NCI-H1436 (cell line): ENCODE measurements around the gene BCHE.
"Not testable (repeated sequence)": the region's sequence is repeated elsewhere in the genome, so short reads cannot be mapped to it uniquely, and the experiment has no call there.

Experiments
- DNase-seq: peaks from one replicate; lab custom pipeline; 2025; lab: John Stamatoyannopoulos, UW

The BCHE gene

DNA sequence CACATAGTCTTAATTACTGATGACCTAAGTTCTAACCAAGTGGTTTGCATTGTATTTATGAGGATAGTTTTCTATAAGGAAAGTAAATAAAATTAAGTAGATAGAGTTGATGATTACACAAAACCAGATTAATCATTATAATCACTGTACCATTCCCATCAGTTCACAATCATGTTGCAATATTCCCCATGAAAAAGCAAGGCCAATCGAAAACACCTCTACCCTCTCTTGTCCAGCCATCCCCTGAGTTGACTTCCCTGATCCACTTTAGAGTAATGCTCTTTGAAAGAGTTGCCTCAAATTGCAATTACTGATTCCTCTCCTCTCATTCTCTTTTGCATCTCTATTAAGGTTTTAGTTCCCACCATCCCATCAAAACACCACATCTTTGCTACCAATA, 21.0 kb downstream of the BCHE start:
- DNase-seq, result no peak

DNA sequence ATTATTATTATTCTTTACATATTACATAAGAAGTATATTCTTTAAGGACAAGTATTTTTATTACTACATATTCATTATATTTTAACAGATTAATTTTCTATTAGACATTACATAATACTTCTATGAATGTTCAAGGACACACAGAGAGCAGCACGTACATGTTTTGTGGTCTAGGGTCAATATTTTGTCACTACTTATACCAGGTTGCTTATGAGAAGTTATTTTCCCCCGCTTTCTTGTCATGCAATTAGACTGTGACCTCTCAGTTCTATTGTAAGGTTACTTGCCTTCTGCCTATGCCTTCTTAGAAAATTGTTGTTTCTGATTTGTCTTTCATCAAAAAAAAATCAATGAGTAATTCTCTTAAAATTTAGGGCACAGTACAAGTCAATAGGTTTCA, 21.5 kb downstream of the BCHE start:
- DNase-seq, result no peak

DNA sequence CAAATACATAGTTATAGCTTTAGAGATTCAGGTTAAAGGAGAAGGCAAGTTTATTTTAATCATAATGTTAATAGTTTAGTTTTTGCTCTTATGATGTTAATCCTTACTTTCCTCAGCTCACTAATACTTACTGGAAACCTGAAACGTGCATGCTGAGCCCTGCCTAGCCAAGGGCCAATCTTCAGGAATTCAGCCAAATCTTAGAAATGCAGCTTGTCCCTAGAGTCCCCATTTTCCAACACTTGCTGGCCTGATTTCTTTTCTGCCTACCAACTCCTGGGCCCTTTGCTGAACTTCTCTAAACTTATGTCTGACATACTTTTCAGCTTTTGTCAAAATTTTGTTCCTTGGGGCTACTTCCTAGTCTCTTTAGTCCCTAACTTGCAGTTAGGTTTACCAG, 22.8 kb downstream of the BCHE start:
- DNase-seq, result no peak

DNA sequence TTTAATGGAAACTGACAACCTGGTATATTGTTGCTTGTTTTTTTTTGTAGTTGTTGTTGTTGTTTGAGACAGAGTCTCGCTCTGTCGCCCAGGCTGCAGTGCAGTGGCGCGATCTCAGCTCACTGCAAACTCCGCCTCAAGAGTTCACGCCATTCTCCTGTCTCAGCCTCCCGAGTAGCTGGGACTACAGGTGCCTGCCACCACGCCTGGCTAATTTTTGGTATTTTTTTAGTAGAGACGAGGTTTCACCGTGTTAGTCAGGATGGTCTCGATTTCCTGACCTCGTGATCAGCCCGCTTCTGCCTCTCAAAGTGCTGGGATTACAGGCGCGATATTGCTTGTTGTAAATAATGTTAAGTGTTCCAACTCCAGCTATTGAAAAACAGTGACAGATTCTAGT, 29.3 kb downstream of the BCHE start:
- DNase-seq, result not testable (repeated sequence)

DNA sequence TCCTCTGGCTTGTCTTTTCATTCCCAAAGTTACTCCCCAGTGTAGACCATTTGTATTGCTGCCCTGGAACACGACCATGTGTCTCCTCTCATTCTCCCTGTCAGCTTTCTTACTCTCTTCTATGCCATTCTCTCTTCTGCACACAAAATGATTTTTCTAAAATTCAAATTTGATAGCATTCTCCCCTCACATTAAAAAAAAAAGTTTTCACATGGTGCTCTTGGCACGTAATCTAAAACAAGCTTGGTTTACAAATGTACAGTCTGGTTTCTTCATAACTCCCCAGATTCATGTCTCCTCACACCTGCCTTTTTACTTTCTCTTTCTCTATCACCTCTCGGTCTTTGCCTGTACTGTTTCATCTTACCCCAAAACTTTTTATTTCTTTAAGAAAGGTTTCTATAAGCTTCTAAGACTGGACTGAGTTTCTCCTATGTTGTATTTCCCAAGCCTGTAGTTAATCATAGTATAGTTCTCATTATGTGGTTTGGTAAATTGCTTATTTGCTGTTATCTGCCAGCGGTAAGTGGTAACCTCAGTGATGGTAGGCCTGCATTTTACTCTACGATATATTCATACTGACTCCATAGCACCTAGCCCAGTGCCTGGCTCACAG, 31.2 kb downstream of the BCHE start:
- DNase-seq, result no peak

DNA sequence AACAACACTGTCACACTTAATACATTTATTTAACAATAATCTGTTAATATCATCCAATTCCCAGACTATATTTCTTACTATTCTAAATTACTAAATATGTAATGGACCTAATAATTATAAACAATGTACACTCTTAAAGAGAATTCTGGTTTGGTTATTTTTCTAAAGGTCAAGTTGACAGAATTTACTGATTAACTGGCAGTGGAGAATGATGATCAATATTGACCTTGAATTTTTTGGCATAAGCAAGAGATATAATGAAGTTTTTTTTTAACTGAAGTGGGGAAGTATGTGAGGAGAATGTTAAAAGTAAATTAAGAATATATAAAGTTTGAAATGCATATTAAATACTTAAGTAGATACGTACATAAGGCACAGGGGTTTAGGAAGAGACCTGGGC, 33.8 kb downstream of the BCHE start:
- no peak for DNase-seq

DNA sequence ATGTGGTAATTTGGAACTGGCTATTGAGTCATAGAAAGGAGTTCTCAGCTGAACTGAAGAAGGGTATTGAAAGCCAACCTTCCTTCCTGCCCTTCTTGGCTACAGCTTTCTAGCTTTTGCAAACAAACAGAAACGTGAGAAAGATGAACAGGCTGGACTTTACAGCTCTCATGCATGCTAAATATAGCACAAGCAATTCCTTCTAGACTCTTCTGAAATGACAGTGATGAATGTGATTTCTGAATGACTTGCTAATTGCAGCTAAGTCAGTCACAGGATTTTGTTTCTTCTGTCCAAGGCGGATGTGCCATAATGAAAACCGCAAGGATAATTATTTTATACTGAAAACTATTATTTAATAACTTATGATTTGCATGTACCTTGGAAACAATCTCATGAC, 36.3 kb downstream of the BCHE start:
- no peak for DNase-seq

DNA sequence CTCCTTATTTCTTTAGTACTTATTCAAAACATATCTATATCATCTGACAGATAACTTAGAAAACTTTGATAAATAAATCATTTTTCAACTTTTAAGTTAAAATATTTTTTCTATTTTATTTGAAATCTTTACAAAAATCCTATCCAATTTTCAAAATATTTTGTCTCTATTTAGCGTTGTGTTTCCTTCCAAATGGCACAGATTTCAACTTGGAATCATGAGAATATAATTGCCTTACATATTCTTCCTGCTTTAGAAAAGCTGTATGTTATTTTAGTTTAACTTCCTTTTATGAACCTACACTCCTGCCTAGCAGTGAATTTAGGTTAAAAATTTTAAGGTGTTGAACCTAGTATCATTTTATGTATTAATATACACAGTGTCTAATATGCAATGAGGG, 38.2 kb downstream of the BCHE start:
- DNase-seq, result no peak

DNA sequence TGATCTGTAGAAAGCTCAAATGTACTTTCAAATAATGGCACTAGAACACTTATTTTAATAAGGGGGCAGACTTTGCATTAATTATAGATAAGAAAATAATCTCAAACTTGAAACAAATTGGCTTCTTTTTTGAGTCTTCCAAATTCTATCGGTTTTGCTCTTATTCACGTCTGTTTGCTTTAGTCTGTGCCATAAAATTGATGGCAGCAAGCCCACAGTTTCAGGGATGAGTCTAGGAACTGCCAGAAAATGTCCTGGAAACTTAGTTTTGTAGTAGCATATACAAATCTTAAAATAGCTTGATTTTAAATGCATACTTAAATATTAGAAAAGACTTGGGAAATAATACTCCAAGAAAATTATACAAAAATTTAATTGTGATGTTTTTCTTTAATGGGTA, 39.7 kb downstream of the BCHE start:
- DNase-seq, result no peak

DNA sequence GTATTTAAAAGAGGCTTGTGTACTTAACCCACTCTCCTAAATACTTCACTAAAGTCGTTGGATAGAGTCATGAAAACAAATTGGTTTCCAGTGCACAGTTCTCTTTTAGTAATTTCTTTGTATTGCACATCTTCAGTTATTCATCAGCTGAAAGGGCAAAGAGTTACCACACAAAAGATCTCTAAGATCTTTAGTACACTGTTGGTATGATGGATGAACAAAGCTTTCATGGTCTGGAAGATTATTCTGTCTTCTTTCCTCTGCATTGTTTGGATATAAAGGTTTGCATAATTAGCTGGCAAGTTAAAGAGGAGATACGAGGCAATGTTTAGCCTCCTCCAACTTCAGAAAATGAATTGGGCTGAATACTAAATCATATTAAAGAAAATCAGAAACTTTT, 40.5 kb downstream of the BCHE start:
- DNase-seq, result no peak

DNA sequence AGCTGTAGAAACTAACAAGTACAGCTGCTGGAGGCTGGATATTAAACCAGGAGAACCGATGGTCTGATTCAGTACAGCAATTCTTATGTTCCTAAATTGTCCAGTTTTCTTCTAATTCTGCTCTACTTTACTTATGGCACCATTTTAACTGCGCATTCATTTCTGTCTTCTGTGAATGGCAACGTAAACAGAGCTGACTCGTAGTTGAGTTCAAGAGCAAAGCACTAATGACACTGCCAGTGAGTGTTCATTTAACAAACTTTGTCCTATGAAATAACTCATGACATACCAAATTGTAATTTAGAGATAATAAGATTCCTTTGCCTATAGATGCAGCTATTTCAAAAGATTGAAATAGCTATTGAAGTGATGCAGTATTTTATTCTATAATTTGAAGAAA, 48.7 kb downstream of the BCHE start:
- no peak for DNase-seq

DNA sequence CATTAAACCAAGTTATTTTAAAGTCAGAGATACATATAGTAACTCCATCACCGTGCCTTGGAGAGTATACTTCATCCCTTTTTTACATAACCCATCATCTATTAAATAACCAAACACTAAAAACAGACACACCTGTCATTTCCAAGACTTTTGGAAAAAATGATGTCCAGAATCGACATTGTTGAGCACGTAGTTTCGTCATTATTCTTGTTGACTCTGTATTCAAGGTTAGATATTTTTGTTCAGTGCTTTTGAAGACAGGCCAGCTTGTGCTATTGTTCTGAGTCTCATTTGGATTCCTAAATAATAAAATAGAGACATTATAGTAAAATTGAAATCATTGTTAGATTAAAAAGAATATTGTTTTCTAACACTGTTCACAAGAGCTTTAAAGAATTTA, 51.2 kb downstream of the BCHE start:
- no peak for DNase-seq

DNA sequence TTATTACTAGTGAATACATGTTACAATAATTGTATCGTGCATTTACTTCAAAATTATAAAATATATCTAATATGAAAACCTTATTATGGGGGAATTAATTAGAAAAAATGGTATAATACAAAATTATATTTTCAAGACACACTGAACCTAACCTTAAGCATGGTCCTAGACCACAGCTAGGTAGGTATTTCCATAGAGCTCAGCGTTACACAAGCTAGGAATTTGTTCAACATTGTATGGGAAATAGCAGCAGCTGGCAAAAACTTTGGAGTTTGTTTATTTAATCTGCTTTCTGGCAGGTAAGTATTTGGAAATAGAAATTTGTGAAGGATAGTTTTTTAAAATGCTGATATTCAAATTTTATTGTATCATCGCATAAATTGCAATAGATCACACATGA, 52.9 kb downstream of the BCHE start:
- no peak for DNase-seq

DNA sequence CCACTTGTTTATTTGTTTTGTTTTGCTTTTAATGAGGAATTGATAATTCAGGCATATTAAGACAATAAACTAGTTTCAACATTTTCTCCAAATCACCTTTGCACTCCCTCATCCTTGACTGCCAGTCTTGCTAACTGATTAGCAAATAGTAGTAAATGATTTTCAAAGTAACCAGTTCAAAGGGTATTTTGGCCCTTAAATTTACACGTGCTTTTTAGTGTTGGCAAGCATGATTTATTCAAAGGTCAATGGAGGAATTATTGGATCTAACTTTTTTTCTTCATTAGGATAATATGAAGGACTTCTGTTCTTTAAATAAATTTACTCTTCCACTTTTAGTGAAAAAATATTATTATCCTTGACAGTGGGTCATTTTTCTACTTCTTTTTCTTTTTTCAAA, 53.8 kb downstream of the BCHE start:
- DNase-seq, result no peak

DNA sequence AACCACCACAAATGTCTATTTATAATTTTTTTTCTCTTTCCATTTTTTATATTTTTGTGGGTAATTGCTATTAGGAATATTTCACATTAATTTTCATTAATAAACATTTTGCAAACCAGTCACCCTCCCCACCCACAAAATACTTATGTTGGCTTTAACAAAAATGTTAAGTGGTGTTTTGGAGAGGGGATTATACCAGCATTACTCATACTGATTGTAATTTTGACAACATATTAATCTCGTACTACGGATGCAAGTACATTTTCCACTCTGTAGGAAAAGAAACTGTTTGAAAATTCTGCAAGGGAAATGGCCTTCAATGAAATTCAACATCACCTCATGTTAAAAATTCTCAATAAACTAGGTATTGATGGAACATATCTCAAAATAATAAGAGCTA, 58.3 kb downstream of the BCHE start:
- DNase-seq, result no peak

DNA sequence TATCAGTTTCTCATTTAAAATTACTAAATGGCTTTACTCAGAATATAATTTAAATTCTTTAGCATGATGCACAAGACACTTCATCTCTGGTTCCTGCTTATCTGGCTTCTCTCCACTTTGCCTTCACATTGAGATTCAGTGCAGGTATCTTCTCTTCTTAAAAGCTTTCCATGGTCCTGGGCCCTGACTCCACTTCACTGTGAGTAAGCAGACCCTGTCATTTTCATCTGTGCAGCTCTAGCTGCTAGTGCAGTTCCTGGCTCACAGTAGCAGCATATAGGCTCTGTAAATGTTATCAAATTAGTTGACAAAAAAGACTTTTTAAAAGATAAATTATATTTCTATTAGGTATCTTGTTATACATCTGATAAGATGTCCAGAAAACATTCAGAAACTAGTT, 58.8 kb downstream of the BCHE start:
- DNase-seq, result no peak

DNA sequence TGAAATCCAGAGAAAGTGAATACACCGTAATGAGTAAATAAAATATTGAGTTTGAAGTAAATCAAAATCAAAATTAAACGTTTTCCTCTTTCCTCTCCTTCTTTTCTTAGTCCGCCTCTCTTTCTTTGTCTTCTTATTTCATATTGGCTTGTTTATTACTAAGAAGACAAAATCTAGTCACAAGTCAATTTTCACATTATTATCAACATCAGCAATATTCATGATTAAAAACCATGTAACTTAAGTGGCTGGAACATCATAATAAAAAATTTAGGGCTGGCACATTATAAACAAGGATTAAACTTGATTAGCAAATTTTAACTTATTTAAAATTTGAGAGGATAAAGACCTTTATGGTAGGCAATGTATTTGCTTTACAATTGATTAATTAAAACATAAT, 61.4 kb downstream of the BCHE start:
- DNase-seq, result no peak

DNA sequence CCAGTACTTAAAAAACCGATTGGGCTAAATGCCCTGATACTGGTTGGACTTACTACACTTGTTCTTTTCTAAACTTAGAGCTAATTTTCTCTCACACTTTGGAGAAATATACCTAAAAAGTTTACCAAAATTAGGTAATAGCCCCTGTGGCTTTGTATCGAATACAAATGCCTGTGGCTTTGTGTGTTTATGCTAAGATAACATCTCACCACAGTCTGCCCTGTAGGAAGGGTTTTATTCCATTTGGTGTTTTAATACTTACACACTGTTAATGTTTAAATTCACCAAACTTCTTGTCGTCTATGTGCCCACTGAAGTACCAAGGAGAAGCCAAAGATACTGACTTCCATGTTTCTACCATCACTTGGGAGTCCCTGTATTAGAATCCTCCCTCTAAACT, 66.4 kb downstream of the BCHE start:
- DNase-seq, result no peak

DNA sequence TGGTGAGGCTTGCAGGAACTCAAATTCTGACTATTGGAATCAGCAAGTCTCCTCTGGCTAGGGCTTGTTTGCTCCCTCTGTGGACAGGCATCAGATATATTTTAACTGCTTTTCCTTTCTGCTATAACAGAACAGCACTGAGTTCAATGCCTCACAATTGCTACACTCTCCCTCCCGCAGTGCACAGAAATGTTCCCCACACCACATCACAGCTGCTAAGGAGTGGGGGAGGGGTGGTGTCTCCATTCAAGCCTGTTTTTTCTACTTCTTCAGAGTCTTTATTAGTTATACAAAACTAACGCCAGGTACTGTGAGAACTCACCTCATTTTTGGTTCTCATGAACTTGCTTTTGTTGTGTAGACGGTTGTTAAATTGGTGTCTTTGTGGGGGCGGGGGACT, 68.5 kb downstream of the BCHE start:
- DNase-seq, result no peak

DNA sequence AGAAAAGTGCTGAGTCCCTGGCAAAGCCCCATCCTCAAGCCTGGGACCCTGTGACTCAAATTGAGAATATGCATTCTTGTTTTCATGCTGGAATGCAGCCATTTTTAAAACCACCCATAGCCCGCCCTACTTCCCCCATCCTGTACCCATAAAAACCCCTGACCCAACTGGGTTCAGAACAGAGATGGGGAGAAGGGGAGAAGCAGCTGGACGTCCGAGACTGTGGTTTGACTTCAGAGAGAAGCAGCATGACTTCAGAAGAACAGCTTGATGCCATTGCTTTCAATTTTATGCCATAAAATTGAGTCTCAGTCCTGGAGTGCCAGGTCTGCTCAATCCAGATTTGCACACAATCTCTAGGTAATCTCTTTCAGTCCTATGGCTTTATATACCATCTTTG, 78.2 kb downstream of the BCHE start:
- DNase-seq, result no peak

DNA sequence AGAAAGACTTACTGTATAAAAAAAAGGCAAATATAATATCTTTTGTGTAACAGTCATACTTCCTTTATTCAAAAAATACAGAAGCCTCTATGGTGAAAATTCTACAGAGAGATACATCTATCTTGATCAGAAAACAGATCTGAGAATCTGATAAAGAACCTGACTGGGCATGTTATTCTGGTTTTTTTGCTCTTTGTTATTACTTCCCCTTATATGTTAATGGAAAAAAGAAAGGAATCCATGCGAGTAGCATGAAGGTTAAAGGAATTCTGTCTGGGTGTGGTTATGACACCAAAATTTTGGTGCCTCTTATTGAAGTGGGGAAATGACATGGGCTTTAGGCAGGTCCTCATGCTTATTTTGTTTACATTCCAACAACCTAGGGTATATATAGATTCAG, 81.7 kb downstream of the BCHE start:
- DNase-seq, result no peak

DNA sequence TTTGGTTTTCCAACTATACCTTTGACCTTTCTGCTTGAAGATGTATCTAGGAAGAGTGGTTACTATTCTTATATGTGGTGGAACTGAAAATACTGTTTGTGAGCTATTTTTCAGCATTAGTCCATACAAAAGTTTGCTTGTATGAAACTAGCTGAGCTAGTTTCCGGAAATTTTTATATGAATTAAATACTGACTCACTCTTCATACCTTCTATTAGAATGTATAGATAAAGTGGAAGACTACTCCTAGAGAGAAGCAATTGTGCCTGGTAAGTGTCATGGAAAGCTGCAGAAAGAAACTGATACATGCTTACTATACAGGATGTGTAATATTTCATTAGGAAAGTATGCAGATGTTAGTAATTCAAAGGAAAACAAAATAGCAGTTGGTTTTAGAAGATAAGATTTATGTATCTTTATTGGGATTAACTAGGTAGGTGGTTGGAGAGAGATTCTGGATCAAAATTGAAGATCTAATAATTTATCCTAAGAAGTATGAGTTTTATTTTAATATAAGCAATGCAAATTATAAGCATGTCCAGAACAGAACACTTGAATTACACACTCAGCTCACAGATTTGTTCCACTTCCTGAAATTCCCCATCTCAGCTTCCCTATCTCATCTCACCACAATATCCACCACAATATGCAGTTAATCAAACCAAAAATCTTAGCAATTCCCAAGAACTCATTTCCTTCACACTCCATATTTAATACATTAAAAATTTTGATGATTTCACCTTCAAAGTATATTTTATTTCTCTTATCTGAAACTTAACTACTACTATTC, 82.8 kb downstream of the BCHE start:
- DNase-seq, result no peak

DNA sequence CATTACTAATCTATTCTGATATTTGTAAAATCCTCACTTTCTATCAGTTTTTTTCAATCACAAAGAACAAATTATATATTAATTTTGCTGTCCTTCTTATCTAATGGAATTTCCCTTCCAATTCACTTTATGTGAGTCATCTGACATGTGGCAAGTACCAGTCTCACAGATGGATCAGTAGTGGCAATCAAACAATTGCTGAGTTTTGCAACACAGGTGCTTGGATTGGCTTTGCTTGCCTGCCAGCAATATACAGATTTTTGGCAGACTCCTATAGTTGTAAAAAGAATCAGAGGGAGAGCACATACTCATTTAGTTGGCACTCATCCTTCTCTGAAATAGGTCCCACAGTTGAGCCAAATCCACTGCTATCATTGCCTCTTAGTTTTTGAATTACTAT, 83.7 kb downstream of the BCHE start:
- DNase-seq, result no peak

DNA sequence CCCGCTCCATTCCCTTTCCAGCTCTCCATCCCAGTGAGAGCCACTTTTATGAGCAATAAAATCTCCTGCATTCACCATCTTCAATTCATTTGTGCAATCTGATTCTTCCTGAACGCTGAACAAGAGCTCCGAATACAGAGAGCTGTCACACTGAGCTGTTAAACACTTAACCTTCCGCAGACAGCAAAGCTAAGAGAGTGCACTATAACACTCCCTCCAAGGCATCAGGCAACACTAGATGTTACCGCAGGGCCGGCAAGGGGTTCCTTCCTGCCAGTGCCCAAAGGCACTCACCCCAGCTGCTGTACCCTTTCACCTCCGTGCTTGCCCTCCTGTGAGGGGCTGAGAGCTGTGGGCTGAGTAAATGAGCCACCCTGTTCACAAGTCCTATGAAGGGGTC, 85.6 kb downstream of the BCHE start:
- DNase-seq, result no peak
